DOHH2 (cell line): ENCODE measurements around the gene GPRC5C.

Source experiments
- CTCF ChIP-seq: fragments of 200-600 bp; sonication (generic); IDR thresholded peaks from one replicate; pipeline ENCODE4 v1.5.1; 2014; ENCODE audit warnings: antibody characterized with exemption, mild to moderate bottlenecking, low read depth, low read length; ENCODE audit not compliant: poor library complexity, severe bottlenecking
- EZH2phosphoT487 ChIP-seq: fragments of 200-600 bp; sonication (generic); IDR thresholded peaks from 2 replicates; pipeline ENCODE4 v1.6.1; 2017; ENCODE audit warnings: borderline replicate concordance, mild to moderate bottlenecking, antibody characterized with exemption, low read length, moderate library complexity, mixed read lengths

DNA sequence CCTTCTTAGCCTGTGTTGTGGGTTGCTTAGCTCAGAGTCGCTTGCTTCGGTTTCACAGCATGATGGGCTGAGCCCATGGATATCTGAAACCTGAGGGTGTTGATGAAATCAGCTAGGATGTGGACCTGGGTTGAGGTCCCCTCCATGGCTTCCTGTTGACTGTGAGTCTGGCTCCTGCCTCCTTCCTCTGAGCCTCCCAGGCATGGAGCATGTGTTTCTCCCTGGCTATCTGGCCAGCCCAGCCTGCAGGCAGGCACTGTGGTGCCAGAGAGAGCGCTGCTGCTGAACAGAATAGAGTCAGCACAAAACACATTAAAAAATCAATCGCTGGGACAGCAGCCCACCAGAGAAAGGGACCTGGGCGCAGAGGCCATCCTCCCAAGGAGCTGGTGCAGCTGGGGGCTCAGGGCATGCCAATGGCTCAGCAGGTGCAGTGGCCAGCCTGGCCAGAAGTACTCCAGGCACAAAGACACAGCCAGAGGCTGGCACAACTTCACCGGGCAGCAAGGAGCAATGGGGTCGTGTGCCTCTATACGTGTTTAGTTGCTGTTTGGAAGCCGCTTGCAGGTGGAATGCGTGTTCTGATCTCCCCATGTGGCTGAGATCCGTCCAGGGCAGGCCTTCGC lies 28.3 kb upstream of the GPRC5C start:
- TF ChIP-seq CTCF (no peak), EZH2phosphoT487 (no peak)
